Mucosa of stomach (tissue), 1 donor: ENCODE measurements around the gene SF3A2.

Source experiments
- H3K27me3 ChIP-seq: one replicate; pipeline ENCODE4 v1.7.0; 2013; ENCODE audit warnings: mild to moderate bottlenecking, low read length; ENCODE audit not compliant: control insufficient read depth, insufficient read depth
- H3K36me3 ChIP-seq: one replicate; pipeline ENCODE4 v1.7.0; 2013; ENCODE audit warnings: low read length; ENCODE audit not compliant: control insufficient read depth, insufficient read depth
- H3K4me1 ChIP-seq: one replicate; pipeline ENCODE4 v1.7.0; 2013; ENCODE audit warnings: mild to moderate bottlenecking, low read length; ENCODE audit not compliant: control insufficient read depth, insufficient read depth
- H3K4me3 ChIP-seq: one replicate; pipeline ENCODE4 v1.7.0; 2013; ENCODE audit warnings: low read length
- H3K9ac ChIP-seq: one replicate; pipeline ENCODE4 v1.7.0; 2013; ENCODE audit warnings: mild to moderate bottlenecking, low read length, moderate library complexity
- H3K9me3 ChIP-seq: one replicate; pipeline ENCODE4 v1.7.0; 2013; ENCODE audit warnings: mild to moderate bottlenecking, low read length, moderate library complexity; ENCODE audit not compliant: control insufficient read depth
- donor health status: Pancreatic carcinoma.

The SF3A2 gene

GRCh38 chr19:2230807-2231533 lies 5.7 kb upstream of the SF3A2 start:
- H3K4me3 ChIP-seq = no peak overlapping the region
- no peaks in the 10 kb centered on the region for H3K27me3 ChIP-seq
- H3K36me3 ChIP-seq = peaks cover 11% of the 10 kb centered on the region
- no peak overlapping the region for H3K9ac ChIP-seq
- H3K9me3 ChIP-seq = no peaks in the 10 kb centered on the region
- peaks cover 43% of the 10 kb centered on the region for H3K4me1 ChIP-seq

- Histone ChIP-seq H3K4me3 (no peak overlapping the region), H3K27me3 (no peaks in the 10 kb centered on the region), H3K4me1 (peaks cover 43% of the 10 kb centered on the region), H3K9me3 (no peaks in the 10 kb centered on the region), H3K36me3 (peaks cover 11% of the 10 kb centered on the region), H3K9ac (no peak overlapping the region)
Observed at GRCh38 chr19:2231621-2232221, 4.9 kb upstream of the SF3A2 start.

DNA sequence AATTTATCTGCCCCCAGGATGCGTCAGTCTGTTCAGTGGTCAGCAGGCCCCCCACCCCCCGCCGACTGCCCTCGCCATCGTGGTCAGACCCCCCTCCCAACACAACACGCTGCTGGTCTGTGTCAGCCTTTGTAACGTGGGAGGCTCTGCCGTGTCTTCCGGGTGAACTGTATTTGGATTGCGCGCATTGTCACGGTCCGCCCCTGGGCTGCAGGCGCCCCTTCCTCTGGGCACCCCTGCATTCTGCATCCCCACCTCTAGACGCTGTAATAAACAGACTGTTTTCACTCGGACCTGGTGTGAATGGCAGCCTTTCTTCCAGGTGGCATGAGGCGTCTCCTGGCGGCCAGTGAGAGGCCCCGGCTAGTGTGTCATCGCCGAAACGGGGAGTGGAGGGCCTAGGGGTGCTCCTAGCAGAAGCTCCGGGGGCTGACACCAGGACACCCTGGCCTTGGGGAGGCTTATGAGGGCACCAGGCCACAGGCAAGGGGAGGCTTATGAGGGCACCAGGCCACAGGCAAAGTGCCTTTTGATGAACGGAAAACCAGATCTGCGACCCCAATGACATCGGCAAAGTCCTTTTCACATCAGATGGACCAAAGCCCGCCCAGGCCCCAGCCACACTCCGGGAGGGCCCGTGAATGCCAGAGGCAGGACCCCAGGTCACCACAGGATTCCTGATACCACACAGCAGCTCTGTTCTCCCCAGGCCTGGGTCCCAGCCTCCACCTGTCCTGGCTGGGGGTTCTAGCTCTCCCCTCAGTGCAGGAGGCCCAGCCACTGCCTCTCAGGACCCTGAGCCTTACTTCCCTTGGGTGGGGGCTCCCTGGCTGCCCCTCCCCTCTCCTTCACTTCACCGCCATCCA lies 4.1 kb upstream of the SF3A2 start:
- Histone ChIP-seq H3K4me1 (peaks cover 44% of the 10 kb centered on the region), H3K9ac (no peak overlapping the region), H3K27me3 (no peaks in the 10 kb centered on the region), H3K4me3 (no peak overlapping the region), H3K9me3 (no peaks in the 10 kb centered on the region), H3K36me3 (peaks cover 11% of the 10 kb centered on the region)

GRCh38 chr19:2233601-2234280 lies 2.9 kb upstream of the SF3A2 start:
- Histone ChIP-seq H3K9me3 (no peaks in the 10 kb centered on the region), H3K4me1 (peaks cover 53% of the 10 kb centered on the region), H3K9ac (no peak overlapping the region), H3K4me3 (no peak overlapping the region), H3K36me3 (peaks cover 6% of the 10 kb centered on the region), H3K27me3 (no peaks in the 10 kb centered on the region)

DNA sequence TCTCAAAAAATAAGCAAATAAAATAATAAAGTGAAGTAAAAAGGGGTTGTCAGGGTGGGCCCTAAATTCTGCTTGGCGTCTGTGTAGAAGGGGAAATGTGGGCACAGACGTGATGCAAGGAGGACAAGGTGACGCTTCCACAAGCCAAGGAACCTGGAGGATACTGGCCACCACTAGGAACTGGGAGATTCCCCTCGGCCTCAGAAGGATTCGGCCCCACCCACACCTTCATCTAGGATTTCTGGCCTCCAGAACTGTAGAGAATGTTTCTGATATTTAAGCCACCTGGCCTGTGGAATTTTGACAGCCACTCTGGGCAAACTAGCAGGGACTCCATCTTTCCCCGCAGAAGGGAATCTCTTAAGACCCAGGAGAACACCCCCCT lies 1.6 kb upstream of the SF3A2 start:
- Histone ChIP-seq H3K27me3 (no peaks in the 10 kb centered on the region), H3K4me3 (peak overlapping the region; percentile 43), H3K36me3 (no peaks in the 10 kb centered on the region), H3K9ac (peak overlapping the region; percentile 71), H3K4me1 (peaks cover 54% of the 10 kb centered on the region), H3K9me3 (no peaks in the 10 kb centered on the region)

DNA sequence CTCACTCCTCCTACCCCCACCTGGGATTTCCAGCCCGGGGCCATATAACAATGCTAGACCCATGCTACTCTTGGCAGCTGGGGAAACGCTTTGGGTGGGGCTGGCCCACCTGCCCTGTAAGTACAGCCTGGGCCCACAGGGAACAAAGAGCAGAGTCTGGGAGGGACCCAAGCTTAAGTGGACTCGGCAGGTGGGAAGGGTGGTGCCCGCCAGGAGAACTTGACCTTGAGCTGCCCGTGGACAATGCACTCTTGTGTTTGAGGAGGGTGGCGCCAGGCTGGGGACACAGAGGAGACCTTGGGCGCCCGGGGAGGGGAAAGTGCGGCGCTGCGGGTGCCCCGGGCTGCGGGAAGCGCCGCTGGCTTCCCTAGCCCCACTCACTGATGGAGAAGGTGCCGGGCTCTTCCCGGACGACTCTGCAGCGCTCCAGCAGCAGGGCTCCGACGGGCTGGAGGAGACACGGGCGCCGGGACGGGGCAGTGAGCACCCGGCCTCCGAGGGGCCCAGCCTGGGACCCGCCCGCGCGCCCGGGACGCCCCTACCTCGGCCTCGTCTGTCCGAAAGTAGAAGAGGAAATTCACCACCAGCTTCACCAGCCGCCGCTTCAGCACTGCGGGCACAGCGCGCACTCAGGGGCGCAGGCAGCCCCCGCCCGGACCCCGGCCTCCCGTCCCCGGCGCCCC lies 1.1 kb upstream of the SF3A2 start:
- H3K9ac ChIP-seq = peak overlapping the region; percentile 71
- no peaks in the 10 kb centered on the region for H3K27me3 ChIP-seq
- no peaks in the 10 kb centered on the region for H3K9me3 ChIP-seq
- H3K4me1 ChIP-seq = peaks cover 59% of the 10 kb centered on the region
- no peaks in the 10 kb centered on the region for H3K36me3 ChIP-seq
- H3K4me3 ChIP-seq = peak overlapping the region; percentile 43

GRCh38 chr19:2236064-2236313 lies 635 bp upstream of the SF3A2 start:
- Histone ChIP-seq H3K9me3 (no peaks in the 10 kb centered on the region), H3K36me3 (no peaks in the 10 kb centered on the region), H3K9ac (peak overlapping the region; percentile 71), H3K4me3 (peak overlapping the region; percentile 43), H3K27me3 (no peaks in the 10 kb centered on the region), H3K4me1 (peaks cover 61% of the 10 kb centered on the region)

GRCh38 chr19:2237051-2237868 lies 636 bp downstream of the SF3A2 start:
- H3K9me3 ChIP-seq = no peaks in the 10 kb centered on the region
- no peaks in the 10 kb centered on the region for H3K27me3 ChIP-seq
- peak overlapping the region; percentile 14 for H3K4me3 ChIP-seq
- H3K4me1 ChIP-seq = peaks cover 60% of the 10 kb centered on the region
- peak overlapping the region; percentile 71 for H3K9ac ChIP-seq
- H3K36me3 ChIP-seq = no peaks in the 10 kb centered on the region

DNA sequence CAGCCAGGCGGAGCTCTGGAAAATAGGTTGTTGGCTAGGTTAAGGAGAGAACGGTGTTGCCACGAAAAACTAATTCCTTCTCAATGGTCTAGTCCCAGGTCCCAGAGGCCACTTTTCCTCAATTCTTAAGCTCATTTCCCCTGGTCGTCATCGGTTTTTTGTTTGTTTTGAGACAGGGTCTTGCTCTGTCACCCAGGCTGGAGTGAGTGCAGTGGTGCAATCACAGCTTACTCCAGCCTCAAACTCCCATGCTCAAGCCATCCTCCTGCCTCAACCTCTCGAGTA lies 1.2 kb downstream of the SF3A2 start:
- no peaks in the 10 kb centered on the region for H3K27me3 ChIP-seq
- H3K9me3 ChIP-seq = no peaks in the 10 kb centered on the region
- H3K36me3 ChIP-seq = no peaks in the 10 kb centered on the region
- peak overlapping the region; percentile 71 for H3K9ac ChIP-seq
- peak overlapping the region; percentile 14 for H3K4me3 ChIP-seq
- H3K4me1 ChIP-seq = peaks cover 61% of the 10 kb centered on the region

DNA sequence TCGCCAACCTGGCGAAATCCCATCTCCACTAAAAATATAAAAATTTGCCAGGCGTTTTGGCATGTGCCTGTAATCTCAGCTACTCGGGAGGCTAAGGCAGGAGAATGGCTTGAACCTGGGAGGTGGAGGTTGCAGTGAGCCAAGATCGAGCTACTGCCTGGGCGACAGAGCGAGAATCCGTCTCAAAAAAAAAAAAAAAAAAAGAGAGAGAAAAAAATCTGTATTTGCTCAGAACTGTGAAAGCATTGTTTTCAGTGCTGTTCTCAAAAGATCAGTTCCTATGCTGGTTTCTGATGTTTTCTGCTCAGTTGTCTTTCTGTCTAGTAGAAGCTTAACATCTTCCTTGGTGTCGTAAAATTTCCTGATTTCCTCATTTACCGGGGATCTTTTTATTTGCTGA lies 2.5 kb downstream of the SF3A2 start:
- H3K36me3 ChIP-seq = peaks cover 7% of the 10 kb centered on the region
- H3K9me3 ChIP-seq = no peaks in the 10 kb centered on the region
- H3K27me3 ChIP-seq = no peaks in the 10 kb centered on the region
- H3K4me3 ChIP-seq = no peak overlapping the region
- H3K4me1 ChIP-seq = peaks cover 53% of the 10 kb centered on the region
- H3K9ac ChIP-seq = no peak overlapping the region
